IMR-90 (cell line): ENCODE measurements around the gene VSIG10L2. TPM values are rescaled to one million over a fixed set of nuclear protein-coding genes. Genes with fewer than 3 reads are reported as not detected.

Experiments used
- ATAC-seq: fragments of 200-7000 bp; cut with Tn5 transposase; 2 replicates; pipeline ENCODE4 v1.9.1; 2020; ENCODE audit warnings: low read depth, mild to moderate bottlenecking, moderate library complexity
- BruUV-seq: library from RNA; stranded (reverse); fragments of 400-500 nt; replicated peaks from 2 replicates; lab custom pipeline; 2021; lab: Mats Ljungman, UMichigan
- CTCF ChIA-PET: fragments of 300-600 bp; formaldehyde crosslinking; extraction: SDS; loops from one replicate; lab custom pipeline; 2021; ENCODE audit warnings: antibody characterized with exemption; lab: Yijun Ruan, JAX
- POLR2A ChIA-PET: fragments of 300-600 bp; sonication (Branson Sonifier 250); formaldehyde crosslinking; loops from one replicate; lab custom pipeline; 2022; ENCODE audit warnings: antibody characterized with exemption; ENCODE audit not compliant: unreplicated experiment; lab: Charles Lee
- DNase-seq: peaks from one replicate; pipeline ENCODE4 v3.0.0; 2013
- H2AFZ ChIP-seq: replicated peaks from 2 replicates; pipeline ENCODE3; 2013; ENCODE audit warnings: low read length, mild to moderate bottlenecking; ENCODE audit not compliant: poor library complexity
- H2AK5ac ChIP-seq: 2 replicates; pipeline ENCODE4 v1.6.1; 2013; ENCODE audit warnings: low read depth, low read length, inconsistent platforms
- H2AK9ac ChIP-seq: replicated peaks from 2 replicates; pipeline ENCODE3; 2013; ENCODE audit warnings: mild to moderate bottlenecking, low read depth, low read length, moderate library complexity; ENCODE audit not compliant: poor library complexity
- H2BK120ac ChIP-seq: 2 replicates; pipeline ENCODE4 v1.6.1; 2013; ENCODE audit warnings: low read depth, low read length, inconsistent platforms
- H2BK15ac ChIP-seq: 3 replicates; pipeline ENCODE4 v1.6.1; 2013; ENCODE audit warnings: low read depth, low read length, inconsistent platforms
- H2BK20ac ChIP-seq: 2 replicates; pipeline ENCODE4 v1.6.1; 2013; ENCODE audit warnings: low read depth, mild to moderate bottlenecking, inconsistent platforms, low read length, moderate library complexity
- H2BK5ac ChIP-seq: 2 replicates; pipeline ENCODE4 v1.6.1; 2013; ENCODE audit warnings: mild to moderate bottlenecking, low read depth, low read length, inconsistent platforms; ENCODE audit not compliant: poor library complexity, severe bottlenecking
- H3K14ac ChIP-seq: replicated peaks from 2 replicates; pipeline ENCODE4 v1.6.1; 2013; ENCODE audit warnings: low read depth, low read length, inconsistent platforms
- H3K18ac ChIP-seq: 2 replicates; pipeline ENCODE4 v1.6.1; 2013; ENCODE audit warnings: low read depth, low read length, control low read depth
- H3K23ac ChIP-seq: 2 replicates; pipeline ENCODE4 v1.6.1; 2013; ENCODE audit warnings: low read depth, low read length, inconsistent platforms
- H3K27ac ChIP-seq: 2 replicates; pipeline ENCODE4 v1.5.1; 2013; ENCODE audit warnings: mild to moderate bottlenecking, control low read depth, low read length; ENCODE audit not compliant: insufficient read depth
- H3K27me3 ChIP-seq: 2 replicates; pipeline ENCODE4 v1.6.1; 2013; ENCODE audit warnings: low read length; ENCODE audit not compliant: control insufficient read depth, insufficient read depth
- H3K36me3 ChIP-seq: 2 replicates; pipeline ENCODE4 v1.6.1; 2013; ENCODE audit warnings: low read length, mixed read lengths; ENCODE audit not compliant: control insufficient read depth, insufficient read depth
- H3K4ac ChIP-seq: 2 replicates; pipeline ENCODE4 v1.6.1; 2013; ENCODE audit warnings: low read depth, low read length, inconsistent platforms
- H3K4me1 ChIP-seq: 2 replicates; pipeline ENCODE4 v1.6.1; 2013; ENCODE audit warnings: low read length, mixed read lengths; ENCODE audit not compliant: control insufficient read depth, insufficient read depth
- H3K4me2 ChIP-seq: 2 replicates; pipeline ENCODE4 v1.6.1; 2013; ENCODE audit warnings: low read depth, mild to moderate bottlenecking, control low read depth, low read length, moderate library complexity
- H3K4me3 ChIP-seq: 2 replicates; pipeline ENCODE4 v1.5.1; 2013; ENCODE audit warnings: low read depth, mild to moderate bottlenecking, control low read depth, low read length, moderate library complexity; ENCODE audit not compliant: insufficient read depth
- H3K56ac ChIP-seq: 2 replicates; pipeline ENCODE4 v1.6.1; 2013; ENCODE audit warnings: low read length, inconsistent platforms; ENCODE audit not compliant: insufficient read depth; ENCODE audit errors: extremely low read depth
- H3K79me1 ChIP-seq, 2 experiments: 2 replicates each; pipeline ENCODE4 v1.6.1; 2013; ENCODE audit warnings: low read length in 2 of 2, inconsistent platforms in 1 of 2, low read depth in 1 of 2
- H3K9ac ChIP-seq: 2 replicates; pipeline ENCODE4 v1.6.1; 2013; ENCODE audit warnings: low read depth, low read length, control low read depth
- H3K9me1 ChIP-seq: 2 replicates; pipeline ENCODE4 v1.6.1; 2013; ENCODE audit warnings: low read length, inconsistent platforms; ENCODE audit not compliant: insufficient read depth
- H3K9me3 ChIP-seq: 2 replicates; pipeline ENCODE4 v1.6.1; 2013; ENCODE audit warnings: low read length; ENCODE audit not compliant: control insufficient read depth, insufficient read depth
- H4K20me1 ChIP-seq: 2 replicates; pipeline ENCODE4 v1.6.1; 2013; ENCODE audit warnings: low read length, inconsistent platforms; ENCODE audit not compliant: insufficient read depth
- H4K5ac ChIP-seq: 2 replicates; pipeline ENCODE4 v1.6.1; 2013; ENCODE audit warnings: mild to moderate bottlenecking, low read depth, low read length, control low read depth
- H4K8ac ChIP-seq, 2 experiments: 2 replicates each; pipeline ENCODE4 v1.6.1; 2013; ENCODE audit warnings: low read depth in 2 of 2, low read length in 2 of 2, control low read depth in 1 of 2, inconsistent platforms in 1 of 2
- H4K91ac ChIP-seq: 2 replicates; pipeline ENCODE4 v1.6.1; 2013; ENCODE audit warnings: low read depth, low read length, inconsistent platforms; ENCODE audit not compliant: insufficient read depth
- BHLHE40 ChIP-seq: fragments of 150-350 bp; IDR thresholded peaks from 2 replicates; pipeline ENCODE4 v1.6.1; 2016; ENCODE audit warnings: mild to moderate bottlenecking, low read depth, low read length
- CEBPB ChIP-seq: IDR thresholded peaks from 2 replicates; pipeline ENCODE4 v1.6.1; 2012; ENCODE audit warnings: low read depth, low read length, improper control_type of control experiment
- RAD21 ChIP-seq: IDR thresholded peaks from 2 replicates; pipeline ENCODE4 v1.6.1; 2012; ENCODE audit warnings: low read length, improper control_type of control experiment
- RFX5 ChIP-seq: IDR thresholded peaks from 2 replicates; pipeline ENCODE4 v1.8.0; 2012; ENCODE audit warnings: low read depth, mild to moderate bottlenecking, low read length, moderate library complexity
- WGBS, 2 experiments: methylation state at CpG; one replicate each; pipeline versions ENCODE4 v1.1.5 to v1.1.7; 2013; ENCODE audit warnings: missing lambda C conversion rate in 2 of 2; ENCODE audit not compliant: insufficient read length in 1 of 2; ENCODE audit errors: extremely low coverage in 2 of 2; 5-methylcytosine and 5-hydroxymethylcytosine counted together
- dilution Hi-C: fragments of 300-500 bp; cut with HindIII; formaldehyde crosslinking; loops from one replicate; pipeline ENCODE4 v1.14.3; 2018; ENCODE audit warnings: low sequenced_read_pairs; ENCODE audit not compliant: unreplicated experiment
- in situ Hi-C: fragments of 300-500 bp; cut with MboI; formaldehyde crosslinking; loops from 3 replicates; pipeline ENCODE4 v1.14.3; 2019; ENCODE audit warnings: low sequenced_read_pairs, inconsistent platforms, mixed read lengths
- intact Hi-C: fragments of 100-400 bp; cut with micrococcal nuclease; formaldehyde crosslinking; loops from 2 replicates; pipeline ENCODE4 v1.10.0; 2022
- polyA plus RNA-seq, 3 experiments: library from polyadenylated mRNA; depleted of rRNA; stranded (reverse); fragments of >200 nt; gene quantifications; 2 replicates each; pipeline ENCODE4 v1.2.3, GENCODE V29; 2012; ENCODE audit warnings: low replicate concordance in 1 of 3
- total RNA-seq: library from RNA; depleted of rRNA; stranded (reverse); fragments of >200 nt; gene quantifications from 2 replicates; pipeline ENCODE4 v1.2.3, GENCODE V29; 2012

The VSIG10L2 gene
- total and polyA plus RNA-seq, 2 of the 4 experiments (the other 2 are of a cell fraction): under 0.01 TPM; not detected in 1

DNA sequence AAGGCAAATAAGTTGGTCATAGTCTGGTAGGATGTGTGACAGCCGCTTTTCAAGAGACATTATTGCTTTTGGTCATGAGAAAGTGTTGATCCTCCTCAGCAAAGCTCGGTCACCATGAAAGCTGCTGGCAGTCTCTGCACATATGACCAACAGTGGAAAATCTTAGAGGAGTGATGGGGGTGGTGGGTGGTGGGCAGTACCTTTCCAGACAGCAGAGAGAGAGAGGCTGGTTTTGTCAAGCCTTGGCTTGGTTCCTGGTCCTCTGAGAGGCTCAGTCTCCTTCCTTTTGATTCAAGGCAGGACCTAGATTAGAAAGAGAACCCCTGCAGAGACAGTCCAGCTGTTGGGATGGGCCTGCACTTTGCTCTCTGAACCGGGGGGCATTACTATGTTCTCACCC lies 20.0 kb upstream of the VSIG10L2 start:
- Histone ChIP-seq H3K9me1 (no peaks in the 10 kb centered on the region), H3K4me3 (no peak overlapping the region), H4K20me1 (no peaks in the 10 kb centered on the region), H2BK120ac (no peak overlapping the region), H3K4ac (no peak overlapping the region), H2AK5ac (no peak overlapping the region), H4K8ac (no peak overlapping the region), H3K9ac (no peak overlapping the region), H3K27me3 (peaks cover 33% of the 10 kb centered on the region), H3K27ac (no peak overlapping the region), H2AK9ac (no peak overlapping the region), H3K36me3 (no peaks in the 10 kb centered on the region), H2BK5ac (no peak overlapping the region), H3K4me2 (no peak overlapping the region), H4K5ac (no peak overlapping the region), H2AFZ (no peak overlapping the region), H3K9me3 (no peaks in the 10 kb centered on the region), H2BK15ac (no peak overlapping the region), H3K14ac (no peak overlapping the region), H2BK20ac (no peak overlapping the region), H4K91ac (no peak overlapping the region), H3K4me1 (no peaks in the 10 kb centered on the region), H3K79me1 (no peaks in the 10 kb centered on the region), H3K23ac (no peak overlapping the region), H3K56ac (no peak overlapping the region), H3K18ac (no peak overlapping the region)
- ATAC-seq (no peak), DNase-seq (no peak)
- dilution Hi-C loops: no loop called here
- no TSS peak for BruUV-seq
- in situ Hi-C loops: loop anchor here (5.0 kb wide), 1 partner anchor 266 kb away; no protein-coding TSS in a partner anchor
- ChIA-PET CTCF (interaction anchor here (1.2 kb wide), 1 partner anchor 268 kb away, joined by 3 read pairs; no protein-coding TSS in a partner anchor), POLR2A (no interaction called here)
- no peak for TF ChIP-seq BHLHE40
- no peak for TF ChIP-seq CEBPB
- no peak for TF ChIP-seq RAD21
- TF ChIP-seq RFX5: no peak
- 30% methylated on average over 2 of the region's 3 CpGs; no CpG with 5 or more reads in 1 of the 2 experiments for WGBS, 2 experiments
- intact Hi-C loops: no loop called here
